Stimulated activated CD4-positive, alpha-beta T cell treated with anti-CD3 and anti-CD28 coated beads, Interleukin-1b, Interleukin-23, amount 100 ng/mL, for 48 hours (primary cell): Measurements from ENCODE around the gene LCA5.
"Not testable (repeated sequence)": the region's sequence is repeated elsewhere in the genome, so short reads cannot be mapped to it uniquely, and the experiment has no call there.

Experiments used
- DNase-seq: peaks from one replicate; pipeline ENCODE4 v3.0.0-alpha.2; 2020

Gene LCA5

GRCh38 chr6:79461205-79461604, 76.0 kb downstream of the LCA5 start:
- DNase-seq = no peak

- DNase-seq = no peak
Observed at GRCh38 chr6:79455446-79455845, 81.8 kb downstream of the LCA5 start.

GRCh38 chr6:79453558-79454042, 83.6 kb downstream of the LCA5 start:
- DNase-seq = no peak

- no peak for DNase-seq
Observed at GRCh38 chr6:79450984-79451383, 86.2 kb downstream of the LCA5 start.

DNA sequence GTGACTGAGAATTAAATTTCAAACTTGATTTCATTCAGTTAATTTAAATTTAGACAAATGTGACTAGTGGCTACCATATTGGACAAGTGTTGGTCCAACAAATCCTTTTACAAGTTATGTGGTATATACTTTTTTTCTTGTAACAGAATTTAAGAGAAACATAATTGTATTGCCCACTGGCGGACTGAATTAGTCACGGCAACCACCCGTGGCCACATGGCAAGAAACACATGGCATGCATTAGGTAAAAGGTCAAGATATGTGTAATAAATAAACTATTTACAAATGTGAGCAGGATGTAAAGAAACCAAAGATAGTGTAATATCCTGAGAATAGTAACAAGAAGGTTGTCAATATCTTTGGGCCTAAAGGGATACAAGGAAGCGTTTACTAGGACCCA, 91.2 kb downstream of the LCA5 start:
- DNase-seq = no peak

DNA sequence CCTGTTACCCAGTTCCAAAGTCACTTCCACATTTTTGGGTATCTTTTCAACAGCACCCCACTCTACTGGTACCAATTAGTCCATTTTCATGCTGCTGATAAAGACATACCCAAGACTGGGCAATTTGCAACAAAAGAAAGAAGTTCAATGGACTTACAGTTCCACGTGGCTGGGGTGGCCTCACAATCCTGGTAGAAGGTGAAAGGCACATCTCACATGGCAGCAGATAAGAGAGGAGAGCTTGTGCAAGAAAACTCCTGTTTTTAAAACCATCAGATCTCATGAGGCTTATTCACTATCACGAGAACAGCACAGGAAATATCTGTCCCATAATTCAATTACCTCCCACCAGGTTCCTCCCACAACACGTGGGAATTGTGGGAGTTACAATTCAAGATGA, 93.4 kb downstream of the LCA5 start:
- DNase-seq = not testable (repeated sequence)

DNA sequence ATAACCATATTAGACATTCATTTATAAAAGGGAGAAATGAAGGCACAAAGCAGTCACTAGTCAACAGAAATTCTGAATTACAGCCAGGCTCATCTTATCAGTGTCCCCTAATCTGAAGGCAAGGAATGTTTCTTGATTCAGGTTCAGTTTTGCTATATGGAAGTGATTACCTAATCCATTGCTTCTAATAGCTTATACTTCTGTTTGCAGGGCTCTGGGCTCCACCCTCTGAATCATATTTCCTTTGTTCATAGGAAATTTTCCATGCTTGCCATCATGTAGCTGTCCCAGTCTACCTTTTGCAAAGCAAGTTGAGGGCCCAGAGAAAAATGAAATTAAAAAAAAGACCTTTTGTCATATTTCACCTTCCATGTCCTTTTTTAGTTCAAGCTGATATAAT, 96.0 kb downstream of the LCA5 start:
- no peak for DNase-seq

GRCh38 chr6:79440598-79440997, 96.6 kb downstream of the LCA5 start:
- DNase-seq = no peak

GRCh38 chr6:79438030-79438429, 99.2 kb downstream of the LCA5 start:
- DNase-seq = no peak

DNA sequence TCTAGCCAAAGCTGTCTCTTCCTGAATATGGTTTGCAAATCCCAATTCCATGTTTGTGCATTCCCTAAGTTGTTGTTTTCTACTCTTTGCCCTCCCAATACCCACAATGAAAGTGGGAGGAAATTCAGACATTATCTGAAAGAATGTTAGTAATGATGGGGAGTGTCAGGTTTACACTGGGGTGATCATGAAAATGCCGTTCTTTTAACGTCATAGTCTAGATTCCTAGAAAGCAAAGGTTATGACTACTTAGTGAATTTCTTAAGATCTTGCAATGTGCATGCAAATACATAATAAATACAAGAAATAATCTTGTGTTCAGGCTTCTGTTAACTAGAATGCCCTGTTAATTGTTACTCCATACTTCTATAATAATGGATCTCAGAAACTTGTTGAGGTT, 101.0 kb downstream of the LCA5 start:
- DNase-seq = no peak

DNA sequence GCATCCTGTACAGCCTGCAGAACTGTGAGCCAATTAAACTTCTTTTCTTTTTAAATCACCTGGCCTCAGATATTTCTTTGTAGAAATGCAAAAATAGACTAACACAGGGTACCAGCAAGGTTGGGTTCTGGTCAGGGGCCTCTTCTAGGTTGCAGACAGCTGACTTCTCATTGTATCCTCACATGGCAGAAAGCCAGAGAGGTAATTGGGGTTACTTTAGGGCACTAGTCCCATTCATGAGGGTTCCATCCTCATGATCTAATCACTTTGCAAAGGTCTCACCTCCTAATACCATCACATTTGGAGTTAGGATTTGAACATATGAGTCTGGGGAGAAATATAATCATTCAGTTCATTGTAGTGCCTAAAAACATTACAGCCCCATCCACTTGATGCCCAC, 101.5 kb downstream of the LCA5 start:
- no peak for DNase-seq
